Naive B cell (primary cell): Measurements from ENCODE around the gene FAAP100. TPM values are rescaled to one million over a fixed set of nuclear protein-coding genes. Genes with fewer than 3 reads are reported as not detected.

ENCODE experiments used
- ATAC-seq, 2 donors: fragments of 150-1000 bp; cut with Tn5 transposase; 2 replicates each; pipeline ENCODE4 v1.10.0; 2021; ENCODE audit warnings: low read depth in 2 of 2, mild to moderate bottlenecking in 2 of 2, moderate library complexity in 2 of 2
- DNase-seq: peaks from one replicate; pipeline ENCODE4 v3.0.0; 2022
- H3K27ac Mint-ChIP-seq, 6 donors: one replicate each; pipeline ENCODE4 v1.8.0; 2020 to 2022; ENCODE audit warnings: mild to moderate bottlenecking in 6 of 6, mixed read lengths in 6 of 6, moderate library complexity in 5 of 6, inconsistent platforms in 2 of 6
- H3K27me3 Mint-ChIP-seq, 3 donors: one replicate each; pipeline ENCODE4 v1.8.0; 2021 to 2022; ENCODE audit warnings: mixed read lengths in 3 of 3, mild to moderate bottlenecking in 1 of 3
- H3K36me3 Mint-ChIP-seq, 2 donors: one replicate each; pipeline ENCODE4 v1.8.0; 2020 to 2022; ENCODE audit warnings: mixed read lengths in 2 of 2, inconsistent platforms in 1 of 2, mild to moderate bottlenecking in 1 of 2
- H3K4me1 Mint-ChIP-seq, 3 donors: one replicate each; pipeline ENCODE4 v1.8.0; 2020 to 2022; ENCODE audit warnings: mixed read lengths in 3 of 3, inconsistent platforms in 1 of 3, mild to moderate bottlenecking in 1 of 3, moderate library complexity in 1 of 3
- H3K4me3 Mint-ChIP-seq, 8 donors: one replicate each; pipeline ENCODE4 v1.8.0; 2020 to 2022; ENCODE audit warnings: mild to moderate bottlenecking in 8 of 8, mixed read lengths in 8 of 8, moderate library complexity in 8 of 8, inconsistent platforms in 2 of 8
- H3K9me3 Mint-ChIP-seq, 7 donors: one replicate each; pipeline ENCODE4 v1.8.0; 2020 to 2022; ENCODE audit warnings: mixed read lengths in 7 of 7, mild to moderate bottlenecking in 5 of 7, inconsistent platforms in 2 of 7, moderate library complexity in 1 of 7
- polyA plus RNA-seq, 6 donors: library from polyadenylated mRNA; unstranded; fragments of 300-500 nt; fragmentation: Illumina TruSeq; gene quantifications; one replicate each; pipeline ENCODE4 v1.2.3, GENCODE V29; 2021; ENCODE audit warnings: low read depth in 6 of 6

FAAP100 gene
- polyA plus RNA-seq, 6 donors from 2014 or later: 12.5 to 31.2 (median 15.1) TPM

DNA sequence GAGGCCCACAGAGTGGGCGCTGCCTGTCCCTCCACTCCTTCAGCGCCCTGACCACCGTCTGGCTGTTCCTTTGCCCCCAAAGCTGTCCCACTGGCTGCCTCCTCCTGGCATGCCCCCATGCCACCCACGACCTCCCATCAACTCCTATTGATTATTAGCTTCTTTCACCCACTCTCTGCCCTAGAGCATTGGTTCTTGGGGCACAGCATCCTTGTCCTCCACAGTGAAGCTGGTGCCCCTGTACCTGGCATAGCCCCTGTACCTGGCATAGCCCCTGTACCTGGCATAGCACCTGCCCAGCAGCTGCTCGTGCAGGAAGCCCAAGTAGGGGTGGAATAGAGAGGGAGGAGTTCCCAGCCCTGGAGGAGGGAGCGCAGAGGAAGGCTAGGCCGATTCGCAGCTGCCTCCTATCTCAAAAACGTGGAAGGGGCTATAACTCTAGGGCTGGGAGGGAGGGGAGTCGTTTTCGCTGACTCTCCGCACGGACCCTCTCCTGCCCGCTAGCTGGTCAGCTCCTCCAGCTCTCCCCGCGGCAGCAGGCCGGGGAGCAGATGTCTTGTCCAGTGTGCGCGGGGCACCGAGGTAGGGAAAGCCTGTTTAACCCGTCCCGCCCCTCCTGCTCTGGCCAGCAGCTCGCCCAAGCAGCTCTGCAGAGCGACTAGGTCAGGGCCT, 33.9 kb downstream of the FAAP100 start:
- no peaks in the 10 kb centered on the region for H3K9me3 Mint-ChIP-seq
- H3K4me1 Mint-ChIP-seq: peaks cover 14 to 46% (median 41%) of the 10 kb centered on the region in 3 donors
- DNase-seq: no peak
- no peaks in the 10 kb centered on the region for H3K27me3 Mint-ChIP-seq
- H3K36me3 Mint-ChIP-seq: no peaks in the 10 kb centered on the region
- peak overlapping the region; percentile 72 to 99 (median 96) for H3K27ac Mint-ChIP-seq
- no peak for ATAC-seq
- H3K4me3 Mint-ChIP-seq: peak overlapping the region; percentile 93 to 97 (median 96)

DNA sequence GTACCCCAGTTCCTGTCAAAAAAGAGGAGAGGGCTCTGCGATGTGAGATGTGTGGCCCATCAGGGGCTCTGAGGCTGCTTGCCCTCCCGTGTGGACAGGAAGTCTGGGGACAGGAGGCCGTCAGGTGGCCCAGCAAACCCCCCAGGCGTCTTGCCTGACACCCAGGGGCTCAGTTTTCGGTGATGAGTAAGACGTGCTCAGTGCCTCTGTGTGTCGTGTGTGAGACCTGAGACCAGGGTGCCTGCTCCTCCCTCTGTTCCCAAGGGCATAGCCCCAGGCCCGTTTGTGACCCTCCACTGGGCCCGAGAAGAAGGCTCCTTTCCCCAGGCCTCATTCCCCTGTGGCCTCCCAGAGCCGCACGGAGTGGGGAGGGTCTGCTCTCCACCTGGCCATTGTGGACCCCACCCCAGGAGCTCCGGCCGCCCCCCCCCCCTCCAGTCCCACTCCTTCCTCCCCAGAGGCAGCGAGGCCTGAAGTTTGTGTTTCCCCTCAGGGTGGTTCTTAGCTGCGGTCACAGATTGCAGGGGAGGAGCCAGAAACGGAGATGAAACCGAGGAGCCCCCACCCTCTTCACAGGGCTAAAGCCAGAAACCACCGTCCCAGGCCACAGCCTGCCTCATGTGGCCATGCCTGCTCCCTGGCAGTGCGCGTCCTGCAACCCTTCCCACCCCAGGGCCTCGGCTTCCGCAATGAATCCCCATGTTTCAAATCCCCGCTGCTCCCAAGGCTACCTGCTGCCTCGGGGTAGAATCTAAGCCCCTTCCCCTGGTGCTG, 34.6 kb downstream of the FAAP100 start:
- H3K27me3 Mint-ChIP-seq: no peaks in the 10 kb centered on the region
- no peaks in the 10 kb centered on the region for H3K36me3 Mint-ChIP-seq
- peaks cover 14 to 40% (median 37%) of the 10 kb centered on the region in 3 donors for H3K4me1 Mint-ChIP-seq
- ATAC-seq: peak; percentile 55 to 58
- H3K4me3 Mint-ChIP-seq: peak overlapping the region; percentile 93 to 97 (median 96)
- H3K27ac Mint-ChIP-seq: peak overlapping the region; percentile 72 to 99 (median 96)
- H3K9me3 Mint-ChIP-seq: no peaks in the 10 kb centered on the region
- peak; percentile 81 for DNase-seq

- Mint-ChIP-seq H3K27ac (peak overlapping the region; percentile 72 to 99 (median 92)), H3K27me3 (no peaks in the 10 kb centered on the region), H3K9me3 (no peaks in the 10 kb centered on the region), H3K4me3 (peak overlapping the region; percentile 93 to 97 (median 96)), H3K4me1 (peaks cover 16 to 39% (median 36%) of the 10 kb centered on the region in 3 donors), H3K36me3 (no peaks in the 10 kb centered on the region)
- DNase-seq: no peak
- ATAC-seq: no peak
These were observed 35.2 kb downstream of the FAAP100 start for GRCh38 chr17:81517009-81517338.

- H3K9me3 Mint-ChIP-seq: no peaks in the 10 kb centered on the region
- H3K36me3 Mint-ChIP-seq: peaks cover 4 to 5% of the 10 kb centered on the region in 2 donors
- ATAC-seq (no peak), DNase-seq (no peak)
- H3K4me1 Mint-ChIP-seq: peaks cover 22 to 45% (median 40%) of the 10 kb centered on the region in 3 donors
- peak overlapping the region; percentile 93 to 97 (median 96) for H3K4me3 Mint-ChIP-seq
- H3K27me3 Mint-ChIP-seq: no peaks in the 10 kb centered on the region
- peak overlapping the region in 5 of 6 donors; percentile 30 to 99 (median 89) for H3K27ac Mint-ChIP-seq
These were observed 35.7 kb downstream of the FAAP100 start for GRCh38 chr17:81516439-81516838.

DNA sequence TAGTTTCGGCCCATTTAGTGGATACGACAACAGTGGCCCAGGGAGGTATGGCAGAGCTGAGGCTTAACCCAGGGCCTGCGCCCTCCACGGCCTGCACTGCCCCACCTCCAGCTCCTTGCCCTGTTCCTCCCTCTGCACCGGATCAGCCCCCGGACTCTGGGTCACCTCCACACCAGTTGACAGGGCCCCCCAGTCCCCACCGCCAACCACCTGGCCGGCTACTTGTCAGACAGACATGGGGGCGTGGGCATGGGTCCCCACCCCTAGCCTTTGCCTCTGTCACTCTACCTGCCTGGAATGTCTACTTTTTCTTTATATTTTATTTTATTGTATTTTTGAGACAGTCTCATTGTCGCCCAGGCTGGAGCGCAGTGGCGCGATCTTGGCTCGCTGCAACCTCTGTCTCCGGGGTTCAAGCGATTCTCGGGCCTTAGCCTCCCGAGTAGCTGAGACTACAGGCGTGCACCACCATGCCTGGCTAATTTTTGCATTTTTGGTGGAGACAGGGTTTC, 36.6 kb downstream of the FAAP100 start:
- ATAC-seq (no peak), DNase-seq (no peak)
- H3K36me3 Mint-ChIP-seq: peaks cover 13 to 14% of the 10 kb centered on the region in 2 donors
- H3K27ac Mint-ChIP-seq: peak overlapping the region; percentile 89 to 99 (median 94)
- H3K9me3 Mint-ChIP-seq: no peaks in the 10 kb centered on the region
- H3K4me1 Mint-ChIP-seq: peaks cover 28 to 51% (median 46%) of the 10 kb centered on the region in 3 donors
- peak overlapping the region; percentile 93 to 97 (median 96) for H3K4me3 Mint-ChIP-seq
- H3K27me3 Mint-ChIP-seq: no peaks in the 10 kb centered on the region

DNA sequence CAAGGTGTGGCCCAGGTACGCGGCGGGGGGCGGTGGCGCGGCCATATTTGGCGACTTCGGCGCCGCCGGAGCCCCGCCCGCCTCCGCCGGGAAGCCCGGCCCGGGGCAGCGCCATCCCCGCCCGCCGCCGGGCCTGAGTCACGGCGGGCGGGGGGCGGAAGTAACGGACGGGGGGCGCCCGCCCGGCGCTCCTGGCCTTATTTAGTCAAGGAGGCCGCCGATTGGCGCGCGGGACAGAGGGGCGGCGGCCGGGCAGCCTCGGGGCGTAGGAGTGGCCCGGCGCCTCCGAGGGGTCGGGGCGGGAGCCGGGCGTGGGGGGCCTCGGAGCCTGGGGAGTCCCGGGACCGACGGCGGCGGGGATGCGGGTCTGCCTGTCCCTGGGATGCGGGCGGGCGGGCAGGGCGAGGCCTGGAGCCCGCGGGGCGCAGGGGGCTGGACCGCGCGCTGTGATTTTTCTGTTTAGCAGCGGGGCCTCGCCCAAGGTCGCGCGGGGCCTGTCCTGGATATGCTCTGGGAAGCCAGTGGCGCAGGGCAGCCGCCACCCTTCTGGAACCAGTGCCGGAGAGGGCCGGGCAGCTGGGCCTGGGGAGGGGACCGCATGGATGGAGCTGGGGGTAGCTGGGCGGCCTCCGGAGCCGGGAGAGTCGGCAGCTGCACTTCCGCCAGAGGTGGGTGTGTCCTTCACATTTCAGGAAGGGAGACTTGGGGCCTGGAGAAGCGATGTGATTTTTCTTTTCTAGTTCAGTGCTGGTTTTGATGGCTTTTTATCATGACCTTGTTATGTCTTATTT, 37.2 kb downstream of the FAAP100 start:
- Mint-ChIP-seq H3K27me3 (no peaks in the 10 kb centered on the region), H3K36me3 (peaks cover 19 to 20% of the 10 kb centered on the region in 2 donors), H3K4me1 (peaks cover 31 to 51% (median 46%) of the 10 kb centered on the region in 3 donors), H3K9me3 (no peaks in the 10 kb centered on the region), H3K4me3 (peak overlapping the region; percentile 93 to 97 (median 96)), H3K27ac (peak overlapping the region; percentile 90 to 99 (median 94))
- ATAC-seq (peak; percentile 7), DNase-seq (peak; percentile 75)

- H3K4me3 Mint-ChIP-seq: peak overlapping the region; percentile 79 to 97 (median 93)
- DNase-seq: no peak
- ATAC-seq: no peak
These were observed 37.7 kb downstream of the FAAP100 start for GRCh38 chr17:81514489-81514738.

GRCh38 chr17:81513753-81514488, 38.2 kb downstream of the FAAP100 start:
- H3K9me3 Mint-ChIP-seq: no peaks in the 10 kb centered on the region
- ATAC-seq (no peak), DNase-seq (no peak)
- H3K4me1 Mint-ChIP-seq: peaks cover 41 to 59% (median 57%) of the 10 kb centered on the region in 3 donors
- peak overlapping the region; percentile 89 to 97 (median 93) for H3K4me3 Mint-ChIP-seq
- H3K36me3 Mint-ChIP-seq: peaks cover 22 to 30% of the 10 kb centered on the region in 2 donors
- H3K27me3 Mint-ChIP-seq: no peaks in the 10 kb centered on the region
- peak overlapping the region; percentile 90 to 97 (median 94) for H3K27ac Mint-ChIP-seq

More at GRCh38 chr17:81514489-81514738, 37.7 kb downstream of the FAAP100 start:
- H3K27me3 Mint-ChIP-seq: no peaks in the 10 kb centered on the region
- peak overlapping the region in 4 of 6 donors; percentile 49 to 92 (median 74) for H3K27ac Mint-ChIP-seq
- peaks cover 22 to 25% of the 10 kb centered on the region in 2 donors for H3K36me3 Mint-ChIP-seq
- H3K9me3 Mint-ChIP-seq: no peaks in the 10 kb centered on the region
- H3K4me1 Mint-ChIP-seq: peaks cover 36 to 54% (median 52%) of the 10 kb centered on the region in 3 donors

DNA sequence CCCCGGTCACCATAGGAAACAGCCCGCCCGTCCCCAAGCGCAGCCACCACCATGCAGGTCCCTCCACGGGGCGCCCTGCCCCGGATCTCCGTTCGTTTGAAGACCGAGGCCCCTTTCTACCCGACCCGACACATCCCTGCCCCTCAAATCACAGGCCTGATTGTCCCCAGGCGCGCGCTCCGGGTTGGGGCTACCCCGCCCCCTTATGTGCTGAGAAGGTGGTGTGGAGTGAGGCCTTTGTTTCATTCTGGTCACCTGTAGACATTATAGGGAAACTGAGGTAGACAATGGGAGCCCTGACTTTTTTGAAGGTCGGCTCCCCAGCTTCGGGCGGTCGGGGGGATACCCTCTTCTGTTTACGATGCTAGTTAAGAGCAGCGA, 38.8 kb downstream of the FAAP100 start:
- peak; percentile 72 for DNase-seq
- H3K4me3 Mint-ChIP-seq: peak overlapping the region; percentile 89 to 97 (median 93)
- peak; percentile 28 to 30 for ATAC-seq
- peak overlapping the region; percentile 90 to 97 (median 94) for H3K27ac Mint-ChIP-seq
- H3K27me3 Mint-ChIP-seq: no peaks in the 10 kb centered on the region
- H3K9me3 Mint-ChIP-seq: no peaks in the 10 kb centered on the region
- H3K4me1 Mint-ChIP-seq: peaks cover 44 to 62% (median 59%) of the 10 kb centered on the region in 3 donors
- H3K36me3 Mint-ChIP-seq: peaks cover 22 to 32% of the 10 kb centered on the region in 2 donors

- ATAC-seq: peak; percentile 62 to 65
- H3K9me3 Mint-ChIP-seq: no peaks in the 10 kb centered on the region
- H3K36me3 Mint-ChIP-seq: peaks cover 22 to 32% of the 10 kb centered on the region in 2 donors
- DNase-seq: peak; percentile 87
- peak within 1 kb of the TSS; percentile 94 to 98 (median 97) for H3K27ac Mint-ChIP-seq
- peak within 1 kb of the TSS; percentile 91 to 99 (median 96) for H3K4me3 Mint-ChIP-seq
- no peaks in the 10 kb centered on the region for H3K27me3 Mint-ChIP-seq
- H3K4me1 Mint-ChIP-seq: peaks cover 39 to 62% (median 53%) of the 10 kb centered on the region in 3 donors
These were observed 39.4 kb downstream of the FAAP100 start, which contains the start of gene ACTG1 for GRCh38 chr17:81512562-81513371. Gene ACTG1, minus strand, starts transcription at chr17:81512799. Its CDS starts 445 bp downstream, at chr17:81512354.

DNA sequence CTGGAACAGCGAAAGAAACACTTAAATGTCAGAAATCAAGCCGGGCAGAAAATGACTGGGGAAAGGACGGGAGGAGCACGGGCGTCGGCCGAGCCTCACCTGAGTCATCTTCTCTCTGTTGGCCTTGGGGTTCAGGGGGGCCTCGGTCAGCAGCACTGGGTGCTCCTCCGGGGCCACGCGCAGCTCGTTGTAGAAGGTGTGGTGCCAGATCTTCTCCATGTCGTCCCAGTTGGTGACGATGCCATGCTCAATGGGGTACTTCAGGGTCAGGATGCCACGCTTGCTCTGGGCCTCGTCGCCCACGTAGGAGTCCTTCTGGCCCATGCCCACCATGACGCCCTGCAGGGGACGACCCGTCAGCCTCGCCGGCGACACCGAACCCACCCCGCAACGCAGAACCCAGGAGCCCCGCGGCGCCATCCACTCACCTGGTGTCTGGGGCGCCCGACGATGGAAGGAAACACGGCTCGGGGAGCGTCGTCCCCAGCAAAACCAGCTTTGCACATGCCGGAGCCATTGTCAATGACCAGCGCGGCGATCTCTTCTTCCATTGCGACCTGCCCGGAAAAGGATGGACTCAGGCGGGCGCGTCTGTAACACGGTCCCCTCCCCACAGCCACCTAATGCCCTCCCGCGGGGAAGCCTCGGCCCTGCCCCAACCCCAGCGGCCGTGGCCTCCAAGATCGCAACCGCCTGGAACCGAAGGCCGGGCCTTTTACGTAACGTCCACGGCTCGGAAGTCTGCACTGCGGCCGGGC, 40.2 kb downstream of the FAAP100 start:
- ATAC-seq (no peak), DNase-seq (peak; percentile 30)
- H3K4me3 Mint-ChIP-seq: peak overlapping the region; percentile 91 to 99 (median 96)
- peaks cover 42 to 60% (median 51%) of the 10 kb centered on the region in 3 donors for H3K4me1 Mint-ChIP-seq
- peaks cover 22 to 32% of the 10 kb centered on the region in 2 donors for H3K36me3 Mint-ChIP-seq
- peak overlapping the region; percentile 85 to 98 (median 96) for H3K27ac Mint-ChIP-seq
- H3K27me3 Mint-ChIP-seq: no peaks in the 10 kb centered on the region
- no peaks in the 10 kb centered on the region for H3K9me3 Mint-ChIP-seq
